Measurements from ENCODE around the gene EXOG.

The EXOG gene, protein sequence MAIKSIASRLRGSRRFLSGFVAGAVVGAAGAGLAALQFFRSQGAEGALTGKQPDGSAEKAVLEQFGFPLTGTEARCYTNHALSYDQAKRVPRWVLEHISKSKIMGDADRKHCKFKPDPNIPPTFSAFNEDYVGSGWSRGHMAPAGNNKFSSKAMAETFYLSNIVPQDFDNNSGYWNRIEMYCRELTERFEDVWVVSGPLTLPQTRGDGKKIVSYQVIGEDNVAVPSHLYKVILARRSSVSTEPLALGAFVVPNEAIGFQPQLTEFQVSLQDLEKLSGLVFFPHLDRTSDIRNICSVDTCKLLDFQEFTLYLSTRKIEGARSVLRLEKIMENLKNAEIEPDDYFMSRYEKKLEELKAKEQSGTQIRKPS

DNA sequence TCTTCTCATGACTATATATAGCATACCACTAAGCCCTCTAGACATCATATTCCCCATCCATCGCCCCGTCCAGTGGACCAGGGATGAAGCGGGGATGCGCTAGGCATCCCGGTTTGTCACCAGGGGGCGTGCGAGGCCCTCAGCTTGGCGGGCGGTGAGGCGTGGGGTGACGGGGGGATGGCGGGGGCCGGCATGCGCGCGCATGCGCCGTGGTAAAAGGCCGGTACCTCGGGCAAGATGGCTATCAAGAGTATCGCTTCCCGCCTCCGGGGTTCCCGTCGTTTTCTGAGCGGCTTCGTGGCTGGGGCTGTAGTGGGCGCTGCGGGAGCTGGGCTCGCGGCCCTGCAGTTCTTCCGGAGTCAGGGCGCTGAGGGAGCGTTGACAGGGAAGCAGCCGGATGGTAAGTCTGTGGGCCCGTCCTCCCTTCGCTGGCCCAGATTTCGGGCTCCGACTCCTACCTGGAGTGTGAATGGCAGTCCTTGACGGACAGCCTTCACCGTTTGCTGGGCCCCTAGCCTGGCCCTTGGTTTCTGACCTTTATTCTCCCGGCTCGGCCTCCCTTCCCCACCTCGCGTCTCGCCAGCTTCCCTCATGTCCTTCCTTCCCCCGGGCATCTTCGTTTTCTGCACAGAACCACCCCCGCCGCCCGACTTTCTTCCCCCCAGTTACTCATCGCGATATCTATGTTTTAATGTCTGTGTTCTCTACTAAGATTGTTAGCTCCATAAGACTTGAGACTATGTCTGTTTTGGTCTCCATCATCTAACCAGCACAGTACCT lies at the start of gene EXOG:
Gene EXOG, plus strand, starts transcription at position 210 of the 780 bp plus-strand sequence. Its CDS starts 28 bp downstream, at position 238.
- peak; percentile 93 for DNase-seq (ENCODE audit: low read depth)

DNA sequence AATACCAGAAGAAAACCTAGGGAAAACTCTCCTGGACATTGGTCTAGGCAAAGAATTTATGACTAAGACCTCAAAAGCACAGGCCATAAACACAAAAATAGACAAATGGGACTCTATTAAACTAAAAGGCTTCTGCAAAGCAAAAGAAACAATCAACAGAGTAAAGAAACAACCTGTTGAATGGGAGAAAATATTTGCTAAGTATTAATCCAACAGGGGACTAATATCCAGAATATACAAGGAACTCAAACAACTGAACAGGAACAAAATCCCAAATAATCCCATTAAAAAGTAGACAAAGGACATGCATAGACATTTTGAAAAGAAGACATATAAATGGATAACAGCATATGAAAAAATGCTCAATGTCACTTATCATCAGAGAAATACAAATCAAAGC lies 49.3 kb upstream of the EXOG start:
- no peak for DNase-seq (ENCODE audit: low read depth)

DNA sequence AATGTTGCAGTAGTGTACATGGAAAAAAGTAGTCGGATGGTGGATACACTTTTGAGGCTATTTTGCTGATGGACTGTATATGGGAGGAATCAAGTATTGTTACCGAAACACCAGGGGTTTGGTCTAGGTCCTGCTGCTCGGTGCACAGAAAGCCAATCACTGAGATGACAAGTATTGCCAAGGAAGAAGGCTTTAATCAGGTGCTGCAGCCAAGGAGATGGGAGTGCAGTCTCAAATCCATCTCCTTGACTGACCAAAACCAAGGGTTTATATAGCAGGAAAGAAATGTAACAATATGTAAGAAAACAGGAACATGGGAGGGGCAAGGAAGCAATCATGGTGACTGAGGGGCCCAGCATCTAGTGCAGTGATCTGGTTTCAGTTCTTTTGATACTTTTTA lies 45.3 kb upstream of the EXOG start:
- no peak for DNase-seq (ENCODE audit: low read depth)

DNA sequence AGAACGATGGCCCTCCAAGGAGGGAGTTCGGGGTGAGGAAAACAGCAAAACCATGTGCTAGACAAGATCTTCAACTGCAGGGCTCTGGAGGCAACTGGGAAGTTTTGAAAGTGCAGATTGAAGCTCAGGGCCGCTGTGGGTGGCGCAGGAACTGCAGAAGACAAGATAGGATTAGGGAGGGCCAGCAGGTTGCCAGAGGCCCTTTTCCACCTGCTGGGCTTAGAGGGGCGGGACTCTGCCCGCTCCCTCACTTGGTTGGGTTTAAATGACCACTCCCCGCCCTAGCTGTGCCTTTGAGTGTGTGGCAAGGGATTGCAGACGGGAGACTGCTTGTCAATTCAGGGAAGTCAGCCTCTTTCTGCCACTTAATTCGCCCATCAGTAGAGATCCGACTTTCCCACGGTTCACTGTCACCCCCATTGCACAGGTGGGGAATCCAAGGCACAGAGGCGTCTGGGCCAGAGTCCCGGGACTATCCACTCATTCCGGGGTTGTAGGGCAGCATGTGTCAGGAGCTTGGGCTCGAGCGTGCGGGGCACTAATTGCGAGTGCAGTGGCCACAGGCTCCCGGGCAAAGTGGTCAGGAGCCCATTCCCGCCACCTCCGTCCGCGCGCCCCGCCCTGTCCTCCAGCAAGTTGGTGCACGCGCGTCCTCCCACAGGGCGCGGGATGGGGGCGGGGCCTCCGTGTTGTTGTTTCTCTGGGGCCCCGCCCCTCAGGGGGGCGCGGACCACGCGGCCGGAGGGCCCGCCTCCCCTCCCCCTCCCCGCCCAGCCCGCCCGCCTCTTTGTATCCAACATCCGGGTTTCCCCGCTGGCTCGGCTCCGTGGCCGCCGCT lies 42.8 kb upstream of the EXOG start, which contains the start of gene ACVR2B:
Gene ACVR2B, plus strand, starts transcription at position 816 of the 838 bp plus-strand sequence. CDS start 433 bp downstream, outside the sequence.
- DNase-seq (ENCODE audit: low read depth), result peak; percentile 46

DNA sequence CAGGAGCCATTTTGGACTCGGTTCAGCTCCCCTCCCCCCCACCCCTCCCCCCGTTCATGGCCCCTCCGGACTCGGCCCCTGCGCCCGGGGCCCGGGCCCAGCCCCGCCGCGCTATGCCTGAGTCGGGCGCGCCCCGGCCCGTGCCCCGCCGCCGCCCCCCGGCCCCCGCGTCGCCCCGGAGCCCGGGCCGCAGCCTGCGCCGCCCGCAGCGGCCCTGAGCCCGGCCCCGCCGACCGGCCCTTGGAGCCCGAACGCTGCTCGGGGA lies 42.3 kb upstream of the EXOG start:
- no peak for DNase-seq (ENCODE audit: low read depth)

DNA sequence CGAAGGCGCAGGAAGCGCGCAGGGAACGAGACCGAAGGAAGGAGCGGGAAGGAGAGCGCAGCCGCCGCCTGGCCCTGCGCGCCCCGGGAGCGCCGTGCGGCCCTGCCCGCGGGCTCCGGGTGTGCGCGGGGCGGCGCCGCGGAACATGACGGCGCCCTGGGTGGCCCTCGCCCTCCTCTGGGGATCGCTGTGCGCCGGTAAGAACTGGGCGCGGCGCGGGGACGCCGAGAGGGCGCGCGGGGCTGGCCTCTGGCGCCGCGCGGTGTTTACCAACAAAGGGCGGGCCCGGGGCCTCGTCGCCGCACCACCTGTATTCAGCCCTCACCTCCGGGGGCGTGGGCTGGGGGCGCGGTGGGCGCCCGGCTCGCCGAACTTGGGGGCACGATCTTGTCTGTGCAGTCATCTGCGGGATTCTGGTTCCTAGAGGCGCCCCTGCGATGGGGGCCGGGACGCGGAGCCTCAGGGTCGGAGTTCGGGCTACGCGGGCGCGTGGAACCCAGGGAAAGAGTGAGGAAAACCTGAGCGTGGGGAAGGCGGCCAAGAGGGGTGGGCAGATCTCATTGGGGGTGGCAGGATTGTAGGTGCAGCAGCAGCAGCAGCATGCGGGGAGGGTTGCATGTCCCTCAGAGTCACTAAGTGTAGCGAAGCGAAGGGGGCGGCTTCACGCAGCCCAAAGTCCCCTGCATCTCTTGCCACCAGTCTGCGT lies 41.8 kb upstream of the EXOG start:
- no peak for DNase-seq (ENCODE audit: low read depth)

DNA sequence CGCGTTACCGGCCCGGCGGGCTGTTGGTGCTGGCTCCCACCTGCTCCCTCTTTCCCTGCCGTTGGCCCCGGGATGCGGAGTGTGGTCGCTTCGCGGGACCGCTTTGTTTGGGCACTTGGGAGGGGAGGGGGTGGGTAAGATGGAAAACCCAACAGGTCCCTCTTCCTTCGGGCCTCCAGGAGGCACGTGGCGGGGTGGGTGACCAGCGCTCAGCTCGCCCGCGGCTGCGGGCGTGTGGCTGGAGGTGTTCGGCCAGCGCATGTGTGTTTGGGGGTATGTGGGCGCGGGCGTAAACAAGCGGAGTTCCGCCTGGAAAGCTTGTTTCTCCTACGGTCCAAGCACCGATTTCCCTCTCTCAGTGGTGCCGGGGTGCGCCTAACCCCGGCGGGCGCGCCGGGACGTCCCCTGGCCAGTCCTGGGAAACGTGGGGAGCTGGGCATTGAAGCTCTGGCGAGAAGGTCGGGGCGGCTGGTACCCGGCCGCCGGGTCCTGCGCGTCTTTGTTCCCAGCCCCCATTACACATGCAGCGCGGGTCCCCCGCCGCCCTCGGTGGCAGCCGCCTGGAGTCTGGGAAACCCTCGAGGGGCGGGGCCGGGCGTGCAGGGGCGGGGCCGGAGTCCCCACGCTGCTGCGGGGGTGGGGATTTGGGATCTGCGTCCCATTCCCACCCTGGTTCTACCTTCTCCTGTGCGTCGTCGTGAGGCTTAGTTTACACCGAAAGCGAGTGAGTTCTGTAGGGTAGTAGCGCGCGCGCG lies 41.1 kb upstream of the EXOG start:
- no peak for DNase-seq (ENCODE audit: low read depth)

DNA sequence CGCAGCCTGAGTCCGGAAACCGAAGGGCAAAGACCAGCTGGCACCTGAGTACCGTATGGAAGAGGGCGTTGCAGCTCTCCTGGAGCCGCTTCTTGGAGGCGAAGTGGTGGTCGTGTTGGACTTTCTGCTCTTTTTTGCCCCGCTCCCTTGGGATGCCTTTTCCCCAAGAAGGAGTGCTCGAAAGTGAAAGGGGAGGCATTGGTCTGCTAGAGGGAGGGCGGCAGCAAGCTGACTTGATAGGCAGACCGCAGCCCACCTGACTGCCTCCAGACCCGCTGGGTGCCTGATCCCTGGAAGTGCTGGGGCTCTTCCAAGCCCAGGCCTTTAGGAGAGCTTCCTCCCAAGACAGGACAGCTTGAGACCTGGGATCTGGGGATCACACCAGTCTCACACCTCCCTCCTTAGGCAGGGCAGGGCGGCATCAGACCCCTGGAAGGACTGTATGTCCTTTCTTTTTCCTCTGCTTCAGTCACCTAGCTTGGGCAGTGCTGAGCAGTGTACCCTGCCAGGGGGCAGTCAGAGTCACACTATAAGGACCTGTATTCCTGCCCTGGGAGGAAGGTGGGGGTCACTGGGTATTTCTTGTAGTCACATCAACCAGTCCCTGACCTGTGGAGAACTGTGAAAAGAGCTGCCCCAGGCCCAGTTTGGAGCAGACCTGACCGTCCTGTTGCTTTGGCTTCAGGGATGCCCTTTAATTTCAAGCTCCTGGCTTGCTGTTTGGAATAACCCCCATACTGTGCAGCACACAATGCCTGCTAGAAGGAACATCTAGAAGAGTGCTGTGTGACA lies 40.3 kb upstream of the EXOG start:
- DNase-seq (ENCODE audit: low read depth), result no peak

DNA sequence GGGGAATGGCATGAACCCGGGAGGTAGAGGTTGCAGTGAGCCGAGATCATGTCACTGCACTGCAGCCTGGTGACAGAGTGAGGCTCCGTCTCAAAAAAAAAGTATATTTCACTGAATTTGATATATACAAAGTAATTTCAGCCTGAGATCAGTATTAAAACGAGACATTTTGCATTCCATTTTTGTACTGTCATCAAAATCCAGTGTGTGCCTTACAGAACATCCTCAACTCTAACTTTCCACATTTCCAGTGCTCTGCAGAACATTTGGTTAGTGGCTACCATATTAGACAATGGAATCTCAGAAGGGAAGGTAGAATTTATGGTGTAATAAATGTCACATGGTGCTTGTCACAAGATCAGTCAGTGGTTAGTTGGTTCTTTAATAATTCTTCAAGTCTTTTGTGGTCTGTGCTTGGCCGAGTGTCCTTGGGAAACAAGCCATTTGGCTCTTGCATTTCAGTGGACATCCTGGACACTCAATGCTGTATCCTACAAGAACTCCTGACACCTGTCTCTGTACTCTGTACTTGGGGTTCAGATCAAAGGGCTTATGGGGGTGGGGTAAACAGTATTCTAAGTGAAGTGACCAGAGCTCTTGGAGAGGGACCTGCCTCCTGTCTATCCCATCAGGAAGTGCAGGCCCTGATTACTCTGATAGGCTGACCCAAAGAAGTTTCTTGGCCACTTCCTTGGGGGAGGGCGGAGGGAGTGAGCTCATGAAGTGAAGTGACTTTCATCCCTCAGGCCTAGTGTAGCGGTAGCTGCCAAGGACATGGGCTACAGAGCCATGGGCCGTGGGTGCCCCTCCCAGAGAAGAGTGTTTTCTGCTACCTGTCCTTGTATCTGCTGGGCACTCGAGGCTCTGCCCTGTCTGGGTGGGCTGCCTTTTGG lies 38.8 kb upstream of the EXOG start:
- no peak for DNase-seq (ENCODE audit: low read depth)

DNA sequence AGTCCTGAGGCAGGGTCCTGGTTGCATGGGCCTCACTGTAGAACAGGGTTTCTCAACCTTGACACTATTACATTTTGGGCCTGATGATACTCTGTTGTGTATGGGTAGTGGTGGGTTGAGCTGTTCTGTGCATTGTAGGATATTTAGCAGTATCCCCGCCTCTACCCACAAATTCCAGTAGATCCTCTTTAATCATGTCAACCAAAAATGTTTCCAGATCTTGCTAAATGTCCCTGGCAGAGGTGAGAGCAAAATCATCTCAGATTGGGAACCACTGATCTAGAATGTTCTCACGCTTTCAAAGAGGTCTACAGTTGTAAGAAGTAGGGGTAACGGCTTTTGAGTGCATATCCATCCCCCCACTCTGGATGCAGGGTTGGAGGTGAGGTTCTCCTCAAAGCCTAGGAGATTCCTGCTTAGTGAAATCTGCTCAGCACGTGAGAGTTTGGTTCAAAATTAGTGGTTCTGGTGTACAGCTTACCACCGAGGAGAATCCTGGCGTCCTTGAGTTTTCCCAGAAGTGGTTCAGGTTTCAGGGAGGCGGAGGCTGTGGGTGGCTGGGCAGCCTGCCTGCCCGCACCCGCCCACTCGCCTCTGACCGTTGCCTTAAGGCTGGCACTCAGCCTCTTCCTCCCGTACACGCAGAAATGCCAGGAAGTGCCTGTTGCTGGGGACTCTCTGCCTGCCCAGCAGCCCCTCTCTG lies 37.2 kb upstream of the EXOG start:
- no peak for DNase-seq (ENCODE audit: low read depth)

DNA sequence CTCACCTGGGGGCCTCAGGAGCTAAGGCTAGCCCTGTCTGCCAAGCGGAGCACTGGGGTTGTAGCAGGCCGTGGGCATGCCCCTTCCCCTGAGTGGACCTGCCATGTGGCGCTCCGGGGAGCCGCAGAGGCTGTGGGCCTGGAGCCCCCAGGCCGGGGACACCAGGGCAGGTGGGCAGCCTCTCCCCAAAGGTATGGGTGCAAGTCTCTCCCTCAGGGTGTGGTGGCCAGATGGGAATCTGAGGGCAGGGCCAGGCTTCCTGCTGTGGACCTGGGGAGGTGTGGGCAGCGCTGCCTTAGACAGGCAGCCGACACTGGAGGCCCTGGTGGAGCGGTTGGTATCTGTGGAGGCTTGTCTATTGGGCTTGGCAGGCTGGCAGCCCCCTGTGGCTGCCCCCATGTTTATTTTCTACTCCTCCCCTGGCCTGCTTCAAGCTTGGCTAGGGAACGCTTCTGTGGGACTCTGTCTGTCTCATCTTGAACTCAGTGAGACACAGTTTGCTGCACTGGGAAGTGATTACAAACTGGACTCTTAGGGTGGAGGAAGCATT lies 36.6 kb upstream of the EXOG start:
- DNase-seq (ENCODE audit: low read depth), result no peak

DNA sequence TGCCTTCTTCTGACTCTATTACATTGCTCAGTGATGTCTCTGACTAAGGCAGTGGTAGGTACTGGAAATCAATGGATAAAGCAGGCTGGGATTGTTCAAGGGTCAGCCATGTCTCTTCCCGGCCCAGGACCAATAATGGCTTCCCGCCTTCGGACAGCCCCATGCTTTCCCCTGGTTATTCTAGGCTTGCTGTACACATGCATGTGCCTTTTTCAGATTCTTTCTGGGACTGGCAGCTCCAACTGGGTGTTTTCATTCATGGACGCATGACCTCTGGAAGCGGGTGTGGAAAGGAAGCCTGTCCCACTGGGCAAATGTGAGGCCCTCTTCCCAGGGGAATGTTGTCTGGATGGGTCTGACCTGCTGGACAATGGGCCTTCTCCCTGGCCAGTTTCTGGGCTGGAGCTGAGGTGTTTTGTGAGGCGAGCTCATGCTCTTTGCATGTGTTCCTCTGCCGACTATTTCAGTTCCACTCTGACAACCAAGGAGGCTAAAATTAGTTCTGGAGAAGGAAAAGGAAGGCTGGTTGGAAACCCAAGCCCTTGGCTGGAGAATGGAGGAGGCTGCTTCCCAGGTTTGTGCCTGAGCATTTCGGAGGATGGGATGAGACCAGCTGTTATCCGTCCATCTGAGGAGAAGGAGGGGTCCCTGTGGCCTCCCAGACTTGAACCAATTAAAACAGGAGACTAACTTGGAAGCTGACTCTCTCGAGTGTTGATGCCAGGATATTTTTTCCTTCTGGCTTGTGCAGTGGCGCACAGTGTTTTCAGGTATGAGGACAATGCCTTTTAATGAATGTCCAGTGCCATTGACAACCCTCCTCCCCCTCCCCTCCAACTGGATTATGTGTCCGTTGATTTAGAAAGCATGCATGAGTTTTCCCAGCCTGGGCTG lies 35.5 kb upstream of the EXOG start:
- no peak for DNase-seq (ENCODE audit: low read depth)

DNA sequence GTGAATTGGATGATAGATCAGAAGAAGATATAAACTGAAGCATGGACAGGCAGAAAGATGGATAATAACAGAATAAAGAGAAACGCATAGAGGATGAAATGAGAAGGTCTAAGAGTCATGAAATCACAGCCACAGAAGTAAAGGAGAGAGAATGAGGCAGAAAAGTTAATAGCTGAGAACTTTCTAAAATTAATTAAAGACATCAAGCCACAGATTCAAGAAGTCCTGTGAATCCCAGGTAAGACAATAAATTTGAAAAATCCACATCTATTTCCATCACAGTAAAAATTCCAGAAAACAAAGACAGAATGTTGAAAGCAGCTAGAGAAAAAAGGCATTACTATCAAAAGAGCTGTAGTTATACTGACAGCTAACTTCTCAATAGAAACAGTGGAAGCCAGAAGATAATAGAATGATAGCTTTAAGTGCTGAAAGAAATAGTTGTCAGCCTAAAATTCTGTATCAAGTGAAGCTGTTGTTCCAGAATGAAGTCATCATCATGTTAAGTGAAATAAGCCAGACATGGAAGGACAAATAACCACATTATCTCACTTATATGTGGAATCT lies 30.5 kb upstream of the EXOG start:
- DNase-seq (ENCODE audit: low read depth), result no peak

DNA sequence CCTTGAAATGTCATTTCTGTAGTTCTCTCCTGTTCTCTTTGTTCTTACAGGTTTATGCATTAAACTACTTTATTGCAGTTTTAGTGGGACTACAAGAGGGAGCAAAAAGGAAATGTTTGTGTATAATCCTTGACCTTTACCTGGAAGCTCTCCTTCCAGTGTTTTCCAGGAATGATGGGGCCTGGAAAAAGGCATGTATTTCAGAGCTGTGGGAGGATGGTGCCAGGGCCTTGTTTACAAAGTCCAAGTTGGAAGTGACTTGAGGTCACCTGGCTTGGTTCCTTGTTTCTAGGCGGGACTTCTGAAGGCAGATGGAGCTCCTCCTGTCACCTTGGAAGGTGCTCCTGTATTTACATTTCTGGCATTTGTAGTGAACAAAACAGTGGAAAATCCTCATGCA lies 27.4 kb upstream of the EXOG start:
- DNase-seq (ENCODE audit: low read depth), result no peak

DNA sequence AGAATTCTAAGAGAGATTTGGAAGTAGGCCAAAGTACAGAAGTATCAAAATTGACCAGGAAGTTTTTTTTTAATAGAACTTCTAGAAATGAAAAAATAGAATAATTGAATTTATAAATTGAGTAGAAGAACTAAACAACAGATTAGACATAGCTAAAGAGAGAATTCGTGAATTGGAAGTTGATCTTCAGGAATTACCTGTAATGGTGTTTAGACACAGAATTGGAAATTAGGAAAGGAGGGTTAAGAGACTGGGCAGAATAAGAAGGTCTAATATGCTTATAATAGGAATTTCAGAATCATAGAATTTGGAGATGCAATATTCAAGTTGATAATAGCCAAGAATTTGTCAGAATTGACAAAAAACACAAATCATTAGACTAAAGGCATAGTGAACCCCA lies 26.3 kb upstream of the EXOG start:
- no peak for DNase-seq (ENCODE audit: low read depth)

DNA sequence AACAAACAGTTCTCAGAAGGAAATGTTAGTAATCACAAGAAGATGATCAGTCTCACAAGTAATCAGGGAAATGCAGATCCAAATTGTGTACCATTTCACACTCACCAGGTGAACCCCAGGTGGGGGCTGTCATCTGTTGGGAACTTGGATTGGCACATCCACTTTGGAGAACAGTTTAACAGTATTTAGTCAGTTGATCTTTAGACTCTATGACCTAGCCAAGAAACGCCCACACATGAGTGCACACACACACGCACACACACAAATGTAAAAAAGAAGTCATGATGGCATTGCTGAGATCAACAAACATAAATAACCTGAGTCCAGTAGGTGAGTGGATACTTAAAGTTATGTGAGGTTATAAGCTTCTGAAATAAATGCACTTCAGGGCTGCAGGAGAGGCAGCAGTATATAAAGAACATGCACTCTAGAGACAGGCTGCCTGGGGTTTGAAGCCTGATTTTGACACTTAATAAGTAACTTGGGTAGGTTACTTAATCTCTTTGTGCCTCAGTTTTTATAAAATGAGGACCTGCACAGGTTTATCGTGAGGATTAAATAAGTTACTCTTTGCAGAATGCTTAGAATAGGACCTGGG lies 24.8 kb upstream of the EXOG start:
- no peak for DNase-seq (ENCODE audit: low read depth)

DNA sequence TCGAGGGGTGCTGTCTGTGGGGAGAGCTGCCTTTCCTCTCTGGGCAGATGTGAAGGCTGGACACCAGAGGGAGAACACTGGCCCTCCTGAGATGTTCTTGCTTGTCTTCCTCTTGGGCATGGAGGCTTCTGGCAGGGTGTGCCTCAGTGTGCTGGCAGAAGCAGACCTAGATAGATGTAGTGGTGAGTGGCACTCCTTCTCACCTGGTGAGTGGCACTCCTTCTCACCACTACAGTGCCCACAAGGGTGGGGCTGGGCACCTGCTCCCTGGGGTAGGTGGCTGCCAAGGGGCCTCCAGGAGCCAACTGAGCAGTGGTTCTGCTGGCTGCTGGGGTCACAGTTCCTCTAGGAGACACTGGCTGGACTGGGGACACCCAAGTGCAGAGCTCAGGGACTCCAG lies 23.8 kb upstream of the EXOG start:
- no peak for DNase-seq (ENCODE audit: low read depth)
